ENCODE data around the gene HCRTR1.

DNA sequence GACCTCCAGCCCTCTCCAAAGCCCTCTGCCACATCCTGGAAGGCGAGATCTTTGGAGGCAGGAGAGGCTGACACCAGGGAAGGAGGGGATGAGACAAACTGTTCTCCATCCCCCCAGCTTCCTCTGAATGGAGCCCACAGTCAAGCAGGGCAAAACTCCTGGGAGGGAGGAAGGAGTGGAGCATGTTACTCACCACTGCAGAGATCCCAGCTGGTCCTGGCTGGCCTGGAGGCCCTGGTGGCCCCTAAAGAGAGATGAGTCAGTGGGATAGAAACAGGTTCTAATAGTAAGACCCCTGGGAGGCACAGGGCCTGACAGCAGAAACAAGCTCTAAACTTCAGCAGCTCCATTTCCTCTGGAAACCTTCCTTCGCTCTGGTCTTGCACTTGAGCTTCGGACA, 41.2 kb downstream of the HCRTR1 start:
- no peak for TF ChIP-seq CTCF (conservative IDR thresholded peaks at IDR 0.05 in 1 of 2, IDR thresholded peaks at IDR 0.05 in 1 of 2; ENCODE audit: extremely low read depth in 1 of 2, insufficient read depth in 1 of 2, low read depth in 1 of 2, low read length in 2 of 2)
- no peak for TF ChIP-seq EZH2 (IDR thresholded peaks at IDR 0.05; ENCODE audit: borderline replicate concordance, low read length)
